Nucleus accumbens (tissue), 56 donors: ENCODE data around the gene CYP3A5.
"Not testable (repeated sequence)": the region's sequence is repeated elsewhere in the genome, so short reads cannot be mapped to it uniquely, and the experiment has no call there.

Source experiments
- DNase-seq, 56 donors: peaks; one replicate each; lab custom pipeline; 2025; lab: John Stamatoyannopoulos, UW

CYP3A5 gene

GRCh38 chr7:99643464-99643863 lies 36.3 kb downstream of the CYP3A5 start:
- DNase-seq: no peak

GRCh38 chr7:99642027-99642426 lies 37.8 kb downstream of the CYP3A5 start:
- no peak for DNase-seq

GRCh38 chr7:99639267-99639666 lies 40.5 kb downstream of the CYP3A5 start:
- no peak for DNase-seq

GRCh38 chr7:99638731-99639130 lies 41.1 kb downstream of the CYP3A5 start:
- no peak for DNase-seq

- not testable (repeated sequence) for DNase-seq
These were observed 42.4 kb downstream of the CYP3A5 start for GRCh38 chr7:99637414-99637813.

- DNase-seq: peak in 20 of 56 donors; percentile 3 to 52 (median 21)
These were observed 48.3 kb downstream of the CYP3A5 start for GRCh38 chr7:99631295-99632109.

- DNase-seq: no peak
These were observed 50.2 kb downstream of the CYP3A5 start for GRCh38 chr7:99629643-99630042.

GRCh38 chr7:99628471-99629465 lies 51.0 kb downstream of the CYP3A5 start:
- DNase-seq: peak in 3 of 56 donors; percentile 5 to 20 (median 6)

- no peak for DNase-seq
These were observed 52.3 kb downstream of the CYP3A5 start for GRCh38 chr7:99627513-99627912.

GRCh38 chr7:99626661-99627060 lies 53.1 kb downstream of the CYP3A5 start:
- DNase-seq: no peak

- no peak for DNase-seq
These were observed 53.8 kb downstream of the CYP3A5 start for GRCh38 chr7:99625961-99626360.

- no peak for DNase-seq
These were observed 54.5 kb downstream of the CYP3A5 start for GRCh38 chr7:99625321-99625720.

GRCh38 chr7:99624484-99624883 lies 55.3 kb downstream of the CYP3A5 start:
- no peak for DNase-seq

GRCh38 chr7:99623702-99624447 lies 55.9 kb downstream of the CYP3A5 start:
- DNase-seq: no peak

- DNase-seq: no peak
These were observed 56.6 kb downstream of the CYP3A5 start for GRCh38 chr7:99623091-99623693.

GRCh38 chr7:99622596-99622995 lies 57.2 kb downstream of the CYP3A5 start:
- no peak for DNase-seq

GRCh38 chr7:99621271-99621670 lies 58.5 kb downstream of the CYP3A5 start:
- DNase-seq: no peak

- no peak for DNase-seq
These were observed 60.1 kb downstream of the CYP3A5 start for GRCh38 chr7:99619571-99620130.

GRCh38 chr7:99618726-99619125 lies 61.1 kb downstream of the CYP3A5 start:
- no peak for DNase-seq
